Fibroblast of pulmonary artery (primary cell): ENCODE data around the gene CUL7.

ENCODE experiments used
- DNase-seq: peaks from one replicate; pipeline ENCODE4 v3.0.0-alpha.2; 2010; ENCODE audit warnings: low read depth
- H3K4me3 ChIP-seq: replicated peaks from 2 replicates; pipeline ENCODE4 v1.5.1; 2011; ENCODE audit warnings: low read depth, mild to moderate bottlenecking, control low read depth, low read length, moderate library complexity
- TF ChIP-seq, protein P1 (sequence below): IDR thresholded peaks from 2 replicates; pipeline ENCODE4 v1.5.1; 2011; ENCODE audit warnings: mild to moderate bottlenecking, control low read depth, low read length, inconsistent platforms; ENCODE audit errors: missing control alignments

Gene CUL7

DNA sequence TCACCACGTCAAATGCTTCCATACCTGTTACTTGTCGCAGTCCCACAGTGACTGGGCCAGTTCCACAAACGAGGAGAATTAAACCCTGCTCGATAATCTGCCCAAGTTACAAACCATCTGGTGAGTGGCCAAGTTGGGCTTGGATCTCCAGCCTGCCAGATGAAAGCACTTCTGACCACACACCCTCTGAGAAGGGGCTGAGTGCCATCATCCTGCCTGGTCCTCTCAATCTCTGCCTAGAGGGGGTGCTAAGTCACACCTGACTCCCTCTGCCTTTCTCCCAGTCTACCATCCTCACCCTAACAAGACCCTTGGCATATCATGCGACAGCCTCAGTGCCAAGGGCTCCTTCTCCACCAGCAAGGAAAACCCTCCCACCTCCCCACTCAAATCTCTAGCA, 16.5 kb downstream of the CUL7 start:
- TF ChIP-seq, protein P1, sequence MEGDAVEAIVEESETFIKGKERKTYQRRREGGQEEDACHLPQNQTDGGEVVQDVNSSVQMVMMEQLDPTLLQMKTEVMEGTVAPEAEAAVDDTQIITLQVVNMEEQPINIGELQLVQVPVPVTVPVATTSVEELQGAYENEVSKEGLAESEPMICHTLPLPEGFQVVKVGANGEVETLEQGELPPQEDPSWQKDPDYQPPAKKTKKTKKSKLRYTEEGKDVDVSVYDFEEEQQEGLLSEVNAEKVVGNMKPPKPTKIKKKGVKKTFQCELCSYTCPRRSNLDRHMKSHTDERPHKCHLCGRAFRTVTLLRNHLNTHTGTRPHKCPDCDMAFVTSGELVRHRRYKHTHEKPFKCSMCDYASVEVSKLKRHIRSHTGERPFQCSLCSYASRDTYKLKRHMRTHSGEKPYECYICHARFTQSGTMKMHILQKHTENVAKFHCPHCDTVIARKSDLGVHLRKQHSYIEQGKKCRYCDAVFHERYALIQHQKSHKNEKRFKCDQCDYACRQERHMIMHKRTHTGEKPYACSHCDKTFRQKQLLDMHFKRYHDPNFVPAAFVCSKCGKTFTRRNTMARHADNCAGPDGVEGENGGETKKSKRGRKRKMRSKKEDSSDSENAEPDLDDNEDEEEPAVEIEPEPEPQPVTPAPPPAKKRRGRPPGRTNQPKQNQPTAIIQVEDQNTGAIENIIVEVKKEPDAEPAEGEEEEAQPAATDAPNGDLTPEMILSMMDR, result no peak
- no peak overlapping the region for H3K4me3 ChIP-seq
- DNase-seq, result no peak

DNA sequence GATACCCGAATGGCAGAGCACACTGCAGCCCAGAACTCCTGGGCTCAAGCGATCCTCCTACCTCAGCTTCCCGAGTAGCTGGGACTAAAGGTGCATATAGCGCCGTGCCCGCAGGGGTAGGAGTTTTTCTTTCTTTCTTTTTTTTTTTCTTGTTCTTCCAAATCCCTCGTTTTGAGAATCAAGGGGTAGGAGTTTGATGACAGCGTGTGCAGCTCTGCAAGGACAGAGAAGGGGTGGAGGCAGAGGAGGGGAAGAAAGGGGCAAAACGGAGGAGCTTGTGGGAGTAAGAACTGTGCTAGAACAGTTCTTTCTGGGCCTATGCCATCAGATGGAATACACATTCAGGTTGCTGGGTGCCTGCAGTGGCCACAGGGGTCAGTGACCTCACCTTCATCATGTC, 16.9 kb downstream of the CUL7 start:
- H3K4me3 ChIP-seq, result no peak overlapping the region
- TF ChIP-seq, protein P1, result no peak
- no peak for DNase-seq

DNA sequence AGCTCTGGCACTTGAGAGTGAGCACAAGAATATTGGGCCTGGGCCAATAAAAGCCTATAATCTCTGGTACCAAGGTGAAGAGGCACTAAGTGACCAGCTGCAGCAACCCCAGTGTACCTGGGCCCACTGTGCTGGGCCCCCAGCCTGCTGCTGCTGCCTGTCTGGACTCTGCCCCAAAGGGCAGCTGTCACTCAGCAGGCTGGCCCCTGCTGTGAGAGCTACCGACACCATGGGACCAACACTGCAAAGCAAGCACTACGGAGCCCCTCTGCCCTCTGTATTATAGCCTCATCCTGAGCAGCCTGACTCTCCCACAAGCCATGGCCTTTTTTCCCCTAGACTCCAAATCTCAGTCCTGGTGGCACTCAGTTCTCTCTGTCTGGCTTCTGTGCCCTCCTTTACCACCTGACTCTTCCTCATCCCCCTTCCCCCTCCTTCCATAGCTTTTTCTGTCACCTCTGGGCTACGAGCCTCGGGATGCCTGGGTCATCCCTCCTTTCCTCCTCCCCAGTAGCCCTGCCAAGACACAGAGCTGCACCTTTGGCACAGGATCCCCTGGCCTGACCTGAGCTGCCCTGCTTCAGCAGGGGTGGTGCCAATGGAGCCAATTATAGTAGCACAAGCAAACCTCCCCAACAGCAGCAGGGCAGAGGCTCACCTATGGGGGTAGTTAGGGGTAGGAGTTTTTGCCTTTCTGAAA, 18.0 kb downstream of the CUL7 start:
- TF ChIP-seq, protein P1, result no peak
- no peak for DNase-seq
- H3K4me3 ChIP-seq, result no peak overlapping the region

DNA sequence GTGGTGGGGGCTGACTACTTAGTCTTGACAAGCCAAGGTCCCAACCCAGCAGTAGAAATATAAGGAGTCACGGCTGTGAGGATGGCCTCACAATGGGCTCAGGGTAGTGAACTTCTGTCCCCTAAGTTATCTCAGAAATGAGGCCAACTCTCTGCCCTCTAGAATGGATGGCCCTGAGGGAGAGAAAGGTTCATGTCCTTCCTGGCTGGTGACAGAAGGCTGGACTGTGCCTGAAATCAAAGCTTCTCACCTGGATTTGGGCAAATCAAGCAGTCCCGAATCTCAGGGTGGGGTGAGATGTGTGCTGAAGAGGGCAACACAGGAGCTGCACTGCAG, 19.5 kb downstream of the CUL7 start:
- no peak overlapping the region for H3K4me3 ChIP-seq
- TF ChIP-seq, protein P1, result no peak
- DNase-seq, result no peak

DNA sequence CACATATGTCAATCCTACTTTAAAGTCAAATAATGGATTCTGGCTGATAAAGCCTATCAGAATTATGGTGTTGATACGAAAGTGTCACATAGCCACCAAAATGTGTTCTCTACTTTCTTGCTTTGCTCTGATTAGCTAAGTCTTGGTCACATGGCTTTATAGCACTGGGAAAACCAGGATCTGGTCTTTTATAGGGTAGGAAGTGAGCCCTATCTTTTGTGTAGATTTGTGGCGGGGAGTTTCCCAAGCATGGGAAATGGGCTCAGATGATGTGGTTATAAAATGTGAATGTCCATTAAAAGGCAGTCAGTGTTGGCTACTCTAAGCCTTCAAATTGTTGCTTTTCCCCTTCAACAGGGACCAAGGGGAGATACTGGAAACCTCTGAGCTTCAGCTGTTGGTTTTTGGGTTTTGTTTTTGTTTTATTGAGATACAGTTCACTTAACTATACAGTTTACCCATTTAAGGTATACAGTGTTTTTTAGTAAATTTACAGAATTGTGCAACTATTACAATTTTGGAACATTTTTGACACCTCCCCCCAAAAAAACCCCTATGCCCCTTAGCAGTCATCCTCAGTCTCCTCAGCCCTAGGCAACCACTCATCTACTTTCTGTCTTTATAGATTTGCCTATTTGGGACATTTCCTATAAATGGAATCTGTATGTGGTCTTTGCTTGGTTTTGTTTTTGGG, 20.0 kb downstream of the CUL7 start:
- H3K4me3 ChIP-seq, result no peak overlapping the region
- TF ChIP-seq, protein P1, result no peak
- DNase-seq, result no peak

DNA sequence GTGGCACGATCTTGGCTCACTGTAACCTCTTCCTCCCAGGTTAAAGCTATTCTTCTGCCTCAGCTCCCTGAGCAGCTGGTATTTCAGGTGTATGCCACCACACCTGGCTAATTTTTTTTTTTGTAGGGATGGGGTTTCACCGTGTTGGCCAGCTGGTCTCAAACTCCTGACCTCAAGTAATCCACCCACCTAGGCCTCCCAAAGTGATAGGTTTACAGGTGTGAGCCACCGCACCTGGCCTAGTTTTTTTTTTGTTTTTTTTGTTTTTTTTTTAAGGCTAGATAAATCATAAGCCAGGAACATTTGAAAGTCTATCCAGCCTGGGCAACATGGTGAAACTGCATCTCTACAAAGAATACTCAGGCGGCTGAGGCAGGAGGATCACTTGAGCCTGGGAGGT, 21.3 kb downstream of the CUL7 start:
- TF ChIP-seq, protein P1, result no peak
- H3K4me3 ChIP-seq, result no peak overlapping the region
- no peak for DNase-seq

DNA sequence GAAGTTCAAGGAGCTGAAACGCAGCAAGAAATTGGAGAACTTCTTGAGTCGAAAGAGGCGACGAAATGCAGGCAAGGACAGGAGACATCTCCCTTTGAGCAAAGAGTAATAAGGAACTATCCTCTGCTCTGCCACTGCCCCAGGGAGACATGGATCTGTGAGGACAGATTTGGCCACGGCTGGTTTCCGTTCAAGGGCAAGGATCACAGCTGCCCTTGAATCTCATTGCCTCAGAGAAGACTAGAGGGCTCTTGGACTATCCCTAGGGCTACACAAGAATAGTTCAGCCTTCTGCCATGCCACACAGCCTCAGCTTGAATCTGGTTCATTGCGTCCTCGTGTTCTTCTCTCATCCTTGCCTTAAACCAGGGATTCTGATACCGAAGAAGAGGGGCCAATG, 24.5 kb downstream of the CUL7 start:
- H3K4me3 ChIP-seq, result no peak overlapping the region
- TF ChIP-seq, protein P1, result no peak
- no peak for DNase-seq
